T-helper 22 cell (primary cell): ENCODE data around the gene MED8.
"Not testable (repeated sequence)": the region's sequence is repeated elsewhere in the genome, so short reads cannot be mapped to it uniquely, and the experiment has no call there.

Experiments used
- DNase-seq: peaks from one replicate; pipeline ENCODE4 v3.0.0-alpha.2; 2020; ENCODE audit warnings: low read depth

Gene MED8

GRCh38 chr1:43421976-43422750, 32.6 kb upstream of the MED8 start:
- DNase-seq: no peak

- DNase-seq: no peak
Observed at GRCh38 chr1:43421396-43421795, 31.8 kb upstream of the MED8 start.

- DNase-seq: no peak
Observed at GRCh38 chr1:43420874-43421273, 31.3 kb upstream of the MED8 start.

GRCh38 chr1:43419627-43420425, 30.2 kb upstream of the MED8 start:
- no peak for DNase-seq

- DNase-seq: no peak
Observed at GRCh38 chr1:43418858-43419257, 29.3 kb upstream of the MED8 start.

GRCh38 chr1:43415901-43416300, 26.3 kb upstream of the MED8 start:
- no peak for DNase-seq

GRCh38 chr1:43414634-43415223, 25.1 kb upstream of the MED8 start:
- DNase-seq: peak; percentile 21

- DNase-seq: not testable (repeated sequence)
Observed at GRCh38 chr1:43413426-43413825, 23.8 kb upstream of the MED8 start.

- DNase-seq: no peak
Observed at GRCh38 chr1:43410571-43410970, 21.0 kb upstream of the MED8 start.

- DNase-seq: no peak
Observed at GRCh38 chr1:43405876-43406234, 16.3 kb upstream of the MED8 start.

GRCh38 chr1:43405219-43405875, 15.7 kb upstream of the MED8 start:
- DNase-seq: no peak

- DNase-seq: no peak
Observed at GRCh38 chr1:43404353-43404752, 14.8 kb upstream of the MED8 start.

GRCh38 chr1:43402089-43402865, 12.7 kb upstream of the MED8 start:
- DNase-seq: no peak

GRCh38 chr1:43400441-43400840, 10.8 kb upstream of the MED8 start:
- not testable (repeated sequence) for DNase-seq

- DNase-seq: no peak
Observed at GRCh38 chr1:43398227-43398626, 8.6 kb upstream of the MED8 start.

- no peak for DNase-seq
Observed at GRCh38 chr1:43396059-43396458, 6.5 kb upstream of the MED8 start.

GRCh38 chr1:43395523-43395922, 5.9 kb upstream of the MED8 start:
- DNase-seq: no peak

GRCh38 chr1:43392702-43393101, 3.1 kb upstream of the MED8 start:
- no peak for DNase-seq

- no peak for DNase-seq
Observed at GRCh38 chr1:43388613-43389012, 987 bp downstream of the MED8 start.

GRCh38 chr1:43387976-43388599, 1.5 kb downstream of the MED8 start:
- DNase-seq: no peak

- no peak for DNase-seq
Observed at GRCh38 chr1:43386676-43387075, 2.9 kb downstream of the MED8 start.
